ENCODE results near the gene C20orf144.

C20orf144 gene

DNA sequence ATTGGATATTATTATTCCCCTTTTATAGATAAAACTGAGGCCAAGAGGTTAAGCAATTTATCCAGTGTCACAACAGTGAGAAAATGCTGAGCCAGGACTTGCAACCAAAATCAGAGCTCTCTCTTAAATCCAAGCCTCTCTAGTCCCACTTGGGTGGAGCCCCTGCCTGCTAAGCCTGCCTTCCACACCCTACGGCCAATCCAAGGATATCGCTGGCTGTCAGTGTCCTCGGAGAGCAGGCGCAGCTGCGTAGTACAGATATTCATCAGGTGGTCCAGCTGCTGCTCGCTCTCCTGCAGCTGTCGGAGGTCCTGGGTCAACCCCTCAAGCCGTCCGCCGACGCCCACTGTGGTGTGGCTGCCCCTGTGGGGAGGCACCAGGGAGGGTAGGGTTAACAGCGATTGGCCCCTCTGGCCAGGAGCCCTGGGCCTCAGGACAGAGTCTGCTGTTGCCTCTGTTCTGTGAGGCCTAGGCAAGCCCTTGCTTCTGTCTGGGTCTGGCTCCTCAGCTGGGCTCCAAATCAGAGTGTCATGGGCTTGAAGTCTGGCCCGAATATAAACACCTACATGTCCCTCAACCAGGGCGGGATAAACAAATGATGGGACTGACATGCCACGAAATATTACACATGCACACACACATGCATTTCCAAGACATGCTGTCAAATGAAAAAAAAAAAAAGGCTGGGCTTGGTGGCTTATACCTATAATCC lies 16.0 kb downstream of the C20orf144 start:
- Mint-ChIP-seq H3K9me3 (no peaks in the 10 kb centered on the region), H3K27me3 (no peaks in the 10 kb centered on the region), H3K4me3 (no peak overlapping the region), H3K36me3 (no peaks in the 10 kb centered on the region), H3K27ac (no peak overlapping the region), H3K4me1 (peaks cover 50% of the 10 kb centered on the region)

DNA sequence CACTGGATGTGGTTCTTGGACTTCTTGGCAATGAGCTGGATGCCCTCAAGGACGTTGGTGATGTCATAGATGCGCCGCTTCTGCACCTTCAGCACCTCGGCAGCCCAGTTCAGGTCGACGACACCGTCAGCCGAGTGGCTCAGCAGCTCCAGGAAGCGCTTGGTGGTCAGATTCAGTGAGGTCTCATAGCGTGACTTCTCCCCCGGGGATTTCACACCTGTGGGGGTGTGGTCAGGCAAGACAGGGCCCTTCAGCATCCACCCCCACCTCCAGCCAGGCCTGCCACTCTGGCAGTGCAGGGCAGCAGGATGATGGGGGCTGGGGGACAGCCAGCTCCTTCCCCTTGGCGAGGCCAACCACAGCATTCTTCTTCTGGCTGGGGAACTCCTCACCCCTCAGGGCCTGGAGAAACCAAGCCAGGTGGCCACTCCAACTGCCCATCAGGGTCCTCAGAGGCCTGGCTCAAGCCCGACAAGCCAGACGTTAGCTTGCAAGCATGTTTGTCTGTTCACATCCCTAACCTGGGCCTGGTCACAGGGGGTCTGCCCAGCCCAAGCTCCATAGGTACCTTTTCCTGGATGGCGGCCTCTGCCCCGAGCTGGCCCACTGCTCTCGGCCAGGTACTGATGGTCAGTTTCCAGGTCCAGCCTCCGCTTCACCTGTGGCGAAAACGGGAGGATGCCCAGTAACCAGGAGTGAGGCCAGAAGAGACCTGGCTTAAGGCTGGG lies 17.8 kb downstream of the C20orf144 start:
- Mint-ChIP-seq H3K4me1 (peaks cover 46% of the 10 kb centered on the region), H3K36me3 (no peaks in the 10 kb centered on the region), H3K27ac (no peak overlapping the region), H3K27me3 (no peaks in the 10 kb centered on the region), H3K4me3 (no peak overlapping the region), H3K9me3 (no peaks in the 10 kb centered on the region)

DNA sequence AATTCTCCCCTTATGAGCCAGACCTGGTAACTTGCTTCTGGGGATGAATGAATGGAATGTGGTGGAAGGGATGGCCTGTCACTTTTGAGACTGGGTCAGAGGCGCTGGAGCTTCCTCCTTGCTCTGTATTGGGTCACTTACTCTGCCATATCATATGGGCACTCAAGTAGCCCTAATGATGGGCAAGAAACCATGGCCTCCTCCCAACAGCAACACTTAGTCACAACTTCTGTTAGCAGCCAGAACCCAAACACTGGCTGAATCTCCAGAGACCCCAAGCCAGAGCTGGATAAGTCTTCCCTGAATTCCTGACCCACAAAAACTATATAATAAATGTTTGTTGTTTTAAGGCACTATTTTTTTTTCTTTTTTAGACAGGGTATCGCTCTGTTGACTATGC lies 18.6 kb downstream of the C20orf144 start:
- peaks cover 46% of the 10 kb centered on the region for H3K4me1 Mint-ChIP-seq
- H3K9me3 Mint-ChIP-seq = no peaks in the 10 kb centered on the region
- H3K27me3 Mint-ChIP-seq = no peaks in the 10 kb centered on the region
- H3K36me3 Mint-ChIP-seq = no peaks in the 10 kb centered on the region
- H3K4me3 Mint-ChIP-seq = no peak overlapping the region
- peak overlapping the region; percentile 68 for H3K27ac Mint-ChIP-seq

DNA sequence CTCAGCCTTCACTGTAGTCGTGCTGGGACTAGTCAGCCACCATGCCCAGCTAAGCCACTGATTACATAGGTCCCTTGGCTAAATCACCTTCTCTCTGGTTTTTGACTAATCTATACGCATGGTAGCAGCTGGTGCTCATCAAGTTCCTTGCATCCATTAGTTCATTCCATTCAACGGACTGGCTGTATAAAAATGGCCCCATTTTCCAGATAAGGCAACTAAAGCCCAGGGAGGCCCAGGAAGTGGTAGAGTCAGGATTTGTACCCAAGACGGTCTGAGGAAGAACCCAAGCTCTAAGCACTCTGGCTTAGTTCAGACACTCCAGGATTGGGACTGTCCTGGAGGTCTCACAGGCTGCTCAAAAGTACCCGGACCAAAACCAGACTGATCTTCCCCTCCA lies 19.2 kb downstream of the C20orf144 start:
- no peaks in the 10 kb centered on the region for H3K36me3 Mint-ChIP-seq
- no peak overlapping the region for H3K4me3 Mint-ChIP-seq
- peaks cover 46% of the 10 kb centered on the region for H3K4me1 Mint-ChIP-seq
- H3K27me3 Mint-ChIP-seq = no peaks in the 10 kb centered on the region
- peak overlapping the region; percentile 37 for H3K27ac Mint-ChIP-seq
- no peaks in the 10 kb centered on the region for H3K9me3 Mint-ChIP-seq

DNA sequence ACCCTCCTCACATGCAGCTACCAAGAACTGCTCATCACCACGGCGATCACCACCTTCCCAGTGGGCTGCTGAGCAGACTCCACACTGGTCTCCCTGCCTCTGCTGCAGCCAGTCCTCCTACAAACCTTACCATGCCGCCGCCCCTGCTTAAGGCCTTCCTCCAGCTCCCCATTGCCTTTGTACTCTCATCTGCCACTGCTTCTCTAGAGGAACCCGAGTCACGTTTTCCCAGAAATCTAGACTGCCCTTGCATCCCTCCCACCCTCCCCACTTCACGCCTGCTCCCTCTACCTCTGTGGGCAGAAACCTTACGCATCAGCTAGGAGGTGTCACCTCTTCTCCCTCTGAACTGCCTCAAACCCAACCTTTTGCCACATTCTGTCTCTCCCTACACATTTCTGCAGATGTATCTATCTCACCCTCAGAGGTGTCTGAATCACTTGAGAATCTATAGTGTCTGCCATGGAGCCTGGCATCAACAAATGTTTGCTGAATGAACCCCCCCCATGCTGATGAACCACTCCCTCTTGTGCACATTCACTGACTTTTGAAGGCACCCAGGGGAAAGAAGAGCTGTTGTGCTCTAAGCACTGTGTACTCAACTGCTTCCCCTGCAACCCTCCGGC lies 19.7 kb downstream of the C20orf144 start:
- no peaks in the 10 kb centered on the region for H3K36me3 Mint-ChIP-seq
- H3K27ac Mint-ChIP-seq = peak overlapping the region; percentile 37
- no peaks in the 10 kb centered on the region for H3K27me3 Mint-ChIP-seq
- H3K9me3 Mint-ChIP-seq = no peaks in the 10 kb centered on the region
- H3K4me1 Mint-ChIP-seq = peaks cover 47% of the 10 kb centered on the region
- no peak overlapping the region for H3K4me3 Mint-ChIP-seq

DNA sequence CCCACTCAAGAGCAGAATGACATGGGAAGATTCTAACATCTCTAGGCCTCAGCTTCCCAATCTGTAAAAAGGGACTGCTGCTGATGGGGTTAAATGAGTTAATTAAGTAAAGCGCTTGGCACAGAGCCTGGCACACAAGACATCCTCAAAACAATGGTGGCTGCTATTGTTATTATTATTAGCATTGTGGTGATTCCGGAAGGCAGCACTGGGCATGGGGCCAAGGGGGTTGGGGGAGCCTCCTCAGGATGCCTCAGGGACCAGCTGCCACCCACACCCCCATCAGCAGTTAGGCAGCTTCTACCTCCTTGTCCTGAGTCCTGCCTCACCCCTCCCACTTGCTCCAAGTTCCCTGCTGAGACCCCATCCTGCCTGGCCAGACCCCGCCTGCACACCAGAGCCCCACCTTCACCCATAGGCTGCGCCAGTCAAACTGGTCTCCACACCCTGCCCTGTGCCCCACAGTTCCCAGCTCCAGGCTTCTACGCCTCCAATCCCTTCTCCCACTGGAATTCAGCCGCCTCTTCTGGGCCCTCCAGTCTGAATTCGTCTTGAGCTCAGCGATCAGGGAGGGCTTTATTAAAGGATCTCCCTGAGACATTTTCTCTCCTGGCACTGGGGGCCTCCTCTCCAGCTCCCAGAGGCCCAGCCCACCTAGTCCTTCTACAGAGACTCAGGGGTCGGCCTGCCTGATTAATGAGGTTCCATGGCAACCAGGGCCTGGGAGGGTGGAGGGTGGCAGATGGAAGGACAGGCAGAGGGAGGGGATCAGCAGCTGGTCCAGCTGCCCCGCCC lies 22.6 kb downstream of the C20orf144 start:
- Mint-ChIP-seq H3K9me3 (no peaks in the 10 kb centered on the region), H3K4me3 (peak overlapping the region; percentile 84), H3K27me3 (no peaks in the 10 kb centered on the region)

DNA sequence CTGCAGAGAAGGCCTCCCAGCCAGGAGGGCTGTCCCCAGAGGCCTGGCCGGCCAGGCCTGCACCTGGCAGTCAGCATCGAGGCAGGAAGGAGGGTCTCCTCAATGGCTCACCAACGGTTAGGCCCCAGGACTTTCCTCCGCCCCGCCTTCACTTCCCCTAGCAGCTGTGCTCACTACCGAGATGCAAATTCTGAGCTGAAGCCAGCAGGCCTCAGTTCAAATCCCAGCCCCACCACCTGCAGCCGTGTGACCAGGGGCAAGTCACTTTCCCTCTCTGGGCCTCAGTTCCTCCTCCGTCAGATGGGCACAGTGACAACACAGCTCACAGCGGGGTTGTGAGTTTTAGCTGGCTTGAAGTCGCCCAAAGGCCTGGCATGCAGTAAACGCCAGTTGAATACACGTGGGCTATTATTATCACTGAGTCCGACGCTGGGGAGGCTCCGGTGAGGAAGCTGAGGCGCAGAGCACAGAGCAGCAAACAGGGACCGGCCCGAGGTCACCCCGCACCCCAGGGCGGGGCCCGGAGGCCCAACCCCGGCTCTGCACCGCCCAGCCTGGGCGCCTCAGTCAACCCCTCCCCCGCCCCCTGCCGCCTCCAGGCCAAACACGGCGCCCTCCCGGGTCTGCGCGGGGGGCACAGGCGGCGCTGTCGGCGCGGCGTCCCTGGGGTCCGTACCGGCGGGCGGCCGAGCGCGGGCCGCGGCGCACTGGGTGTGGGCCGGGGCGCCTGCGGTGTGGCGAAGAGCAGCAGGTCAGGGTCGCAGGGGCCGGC lies 23.4 kb downstream of the C20orf144 start:
- H3K27me3 Mint-ChIP-seq = no peaks in the 10 kb centered on the region
- H3K36me3 Mint-ChIP-seq = no peaks in the 10 kb centered on the region
- peak overlapping the region; percentile 84 for H3K4me3 Mint-ChIP-seq
- H3K9me3 Mint-ChIP-seq = no peaks in the 10 kb centered on the region
- peak overlapping the region; percentile 35 for H3K27ac Mint-ChIP-seq
- peaks cover 50% of the 10 kb centered on the region for H3K4me1 Mint-ChIP-seq

More for the DNA sequence above, 22.6 kb downstream of the C20orf144 start:
- Mint-ChIP-seq H3K27ac (peak overlapping the region; percentile 35), H3K36me3 (no peaks in the 10 kb centered on the region), H3K4me1 (peaks cover 45% of the 10 kb centered on the region)

DNA sequence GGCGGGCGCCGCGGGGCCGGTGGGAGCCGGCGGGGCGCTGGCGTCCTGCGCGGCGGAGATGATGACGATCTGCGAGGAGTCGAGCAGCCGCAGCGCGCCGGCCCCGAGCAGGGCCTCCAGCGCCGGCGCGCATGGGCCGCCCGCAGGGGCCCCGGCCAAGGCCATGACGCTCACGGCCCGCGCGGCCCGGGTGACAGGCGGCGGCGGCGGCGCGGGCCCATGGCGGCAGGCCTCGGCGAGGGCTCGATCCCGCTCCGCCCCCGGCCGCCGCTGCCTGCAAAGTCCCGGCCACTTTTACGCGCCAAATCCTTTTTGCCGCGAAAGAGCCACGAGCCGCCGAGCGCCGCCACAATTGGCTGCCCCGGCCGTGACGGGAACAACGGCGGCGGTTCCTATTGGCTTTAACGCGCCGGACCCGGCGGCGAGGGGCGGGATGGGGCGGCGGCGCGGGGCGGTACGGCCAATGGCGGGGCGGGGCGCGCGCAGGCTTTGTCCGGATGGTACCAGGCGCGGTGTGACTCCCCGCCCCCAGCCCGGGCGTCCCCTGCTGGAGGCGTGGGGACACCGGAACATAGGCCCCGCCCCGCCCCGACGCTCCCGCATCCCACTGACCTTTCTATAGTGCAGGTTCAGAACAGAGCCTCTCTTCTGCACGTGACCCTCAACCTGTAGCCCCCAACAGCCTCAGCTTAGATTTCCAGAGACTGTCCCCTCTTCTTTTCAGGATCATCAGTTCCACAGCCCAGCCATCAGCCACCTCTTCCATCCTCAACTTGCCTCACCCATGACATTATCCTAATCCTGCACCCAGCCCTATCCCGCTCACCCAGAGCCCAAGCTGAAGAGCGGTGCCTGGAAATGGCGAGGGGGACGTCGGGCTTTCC lies 24.2 kb downstream of the C20orf144 start, which contains the start of gene E2F1:
Gene E2F1, minus strand, starts transcription at position 286 of the 884 bp plus-strand sequence. Its CDS starts 121 bp downstream, at position 165.
- no peaks in the 10 kb centered on the region for H3K36me3 Mint-ChIP-seq
- H3K9me3 Mint-ChIP-seq = no peaks in the 10 kb centered on the region
- no peaks in the 10 kb centered on the region for H3K27me3 Mint-ChIP-seq
- H3K4me1 Mint-ChIP-seq = peaks cover 49% of the 10 kb centered on the region
- peak within 1 kb of the TSS; percentile 84 for H3K4me3 Mint-ChIP-seq
- peak within 1 kb of the TSS; percentile 81 for H3K27ac Mint-ChIP-seq

DNA sequence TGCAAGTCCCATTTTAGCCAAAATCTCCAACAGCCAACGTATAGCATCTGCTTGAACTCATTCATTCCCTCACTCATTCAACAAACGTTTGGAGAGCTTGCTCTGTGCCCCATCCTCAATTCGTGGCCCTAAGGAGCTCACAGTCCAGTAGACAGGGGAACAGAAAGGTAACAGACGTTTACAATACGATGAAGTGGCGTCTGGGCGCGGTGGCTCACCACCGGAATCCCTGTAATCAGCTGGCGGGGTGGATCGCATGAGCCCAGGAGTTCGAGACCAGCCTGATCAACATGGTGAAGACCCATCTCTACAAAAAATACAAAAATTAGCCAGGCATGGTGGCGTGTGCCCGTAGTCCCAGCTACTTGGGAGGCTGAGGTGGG lies 24.8 kb downstream of the C20orf144 start:
- no peaks in the 10 kb centered on the region for H3K9me3 Mint-ChIP-seq
- peak overlapping the region; percentile 81 for H3K27ac Mint-ChIP-seq
- H3K4me1 Mint-ChIP-seq = peaks cover 46% of the 10 kb centered on the region
- no peaks in the 10 kb centered on the region for H3K27me3 Mint-ChIP-seq
- H3K4me3 Mint-ChIP-seq = peak overlapping the region; percentile 82
- H3K36me3 Mint-ChIP-seq = no peaks in the 10 kb centered on the region

DNA sequence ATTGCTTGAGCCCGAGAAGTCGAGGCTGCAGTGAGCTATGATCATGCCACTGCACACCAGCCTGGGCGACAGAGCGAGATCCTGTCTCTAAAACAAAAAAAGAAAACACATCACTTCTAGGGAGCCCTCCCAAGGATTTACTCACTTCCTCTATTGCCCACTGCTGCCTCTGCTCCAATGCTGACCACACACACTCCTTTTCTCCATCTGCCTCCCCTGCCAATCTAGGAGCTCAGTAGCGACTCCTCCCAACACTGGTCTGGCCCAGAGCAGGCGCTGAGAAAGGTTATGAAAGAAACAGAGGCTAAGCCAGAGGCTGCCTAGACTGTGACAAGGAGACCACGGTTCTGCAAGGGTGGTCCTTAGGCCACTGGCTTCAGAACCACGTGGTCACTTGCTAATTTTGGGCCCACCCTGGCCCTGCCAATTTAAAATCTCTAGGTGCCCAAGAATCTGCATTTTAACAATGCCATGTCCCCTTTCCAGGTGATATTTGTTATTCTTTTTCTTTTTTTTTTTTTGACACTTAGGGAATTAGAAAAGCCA lies 25.3 kb downstream of the C20orf144 start:
- H3K4me3 Mint-ChIP-seq = no peak overlapping the region
- H3K4me1 Mint-ChIP-seq = peaks cover 45% of the 10 kb centered on the region
- no peaks in the 10 kb centered on the region for H3K9me3 Mint-ChIP-seq
- H3K27ac Mint-ChIP-seq = peak overlapping the region; percentile 70
- no peaks in the 10 kb centered on the region for H3K27me3 Mint-ChIP-seq
- no peaks in the 10 kb centered on the region for H3K36me3 Mint-ChIP-seq

DNA sequence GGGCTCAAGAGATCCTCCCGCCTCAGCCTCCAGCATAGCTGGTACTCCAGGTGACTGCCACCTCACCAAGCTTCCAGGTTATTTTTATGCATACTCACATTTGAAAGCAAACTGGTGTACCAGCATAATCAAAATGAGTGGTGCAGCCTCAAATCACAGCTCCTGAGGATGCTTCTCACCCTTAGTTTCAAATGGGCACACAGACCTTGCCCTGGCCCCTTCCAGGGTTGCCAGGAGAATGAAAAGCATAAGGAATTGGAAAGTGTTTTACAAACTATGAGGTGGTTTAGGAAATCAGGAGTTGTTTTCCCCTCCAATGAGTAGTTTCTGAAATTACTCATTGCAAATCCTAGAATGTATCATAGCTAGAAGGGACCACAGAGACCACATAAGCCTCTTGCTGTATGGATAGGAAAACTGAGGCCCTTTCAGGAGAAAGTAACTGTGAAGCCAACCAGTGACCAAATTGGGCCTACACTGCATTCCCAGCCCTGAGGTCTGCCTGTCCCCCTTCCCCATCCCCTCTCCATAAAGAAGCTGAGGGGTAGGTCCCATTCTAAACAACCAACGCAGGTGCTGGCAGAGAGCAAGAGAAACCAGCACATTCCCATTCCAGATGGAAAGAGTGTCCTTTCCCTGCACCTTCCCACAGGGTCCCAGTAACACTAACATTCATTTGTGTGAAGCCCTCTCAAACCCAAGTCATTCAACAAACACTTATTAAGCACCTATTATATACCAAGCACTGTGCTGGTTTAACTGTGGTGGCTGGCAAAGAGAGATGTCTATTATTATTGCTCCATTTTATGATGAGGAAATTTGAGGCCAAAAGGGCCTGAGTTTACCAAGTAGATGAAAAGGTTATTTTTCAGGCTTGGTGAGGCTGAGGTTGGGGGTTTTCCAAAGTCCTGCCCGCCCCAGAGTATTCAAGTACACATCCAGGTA lies 26.1 kb downstream of the C20orf144 start:
- Mint-ChIP-seq H3K27ac (peak overlapping the region; percentile 78), H3K4me3 (no peak overlapping the region), H3K9me3 (no peaks in the 10 kb centered on the region), H3K4me1 (peaks cover 45% of the 10 kb centered on the region), H3K27me3 (no peaks in the 10 kb centered on the region), H3K36me3 (no peaks in the 10 kb centered on the region)

DNA sequence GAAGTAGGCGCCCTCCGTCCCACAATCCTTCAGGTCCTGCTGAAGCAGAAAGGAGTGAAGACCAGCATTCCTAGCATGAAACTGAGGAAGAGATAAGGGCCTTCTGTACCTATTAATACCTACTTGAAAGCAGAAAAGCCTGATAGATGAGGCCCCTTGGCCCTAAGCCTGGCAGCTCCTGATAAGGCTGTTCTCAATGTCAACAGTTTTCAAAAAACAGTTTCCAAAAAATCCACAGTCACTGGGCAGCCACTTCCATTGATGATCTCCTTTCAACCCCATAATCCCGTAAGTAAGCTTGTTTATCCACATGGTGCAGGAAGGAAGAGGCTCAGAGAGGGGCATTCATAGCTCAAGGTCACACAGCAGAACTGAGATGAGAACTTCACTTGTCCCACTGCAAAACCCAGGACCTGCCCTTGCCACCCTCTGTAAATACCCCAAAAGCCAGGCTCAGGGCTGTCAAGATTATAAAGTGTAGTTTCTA lies 26.9 kb downstream of the C20orf144 start:
- H3K36me3 Mint-ChIP-seq = no peaks in the 10 kb centered on the region
- no peaks in the 10 kb centered on the region for H3K9me3 Mint-ChIP-seq
- H3K27ac Mint-ChIP-seq = peak overlapping the region; percentile 78
- no peaks in the 10 kb centered on the region for H3K27me3 Mint-ChIP-seq
- peaks cover 45% of the 10 kb centered on the region for H3K4me1 Mint-ChIP-seq
- H3K4me3 Mint-ChIP-seq = peak overlapping the region; percentile 17

DNA sequence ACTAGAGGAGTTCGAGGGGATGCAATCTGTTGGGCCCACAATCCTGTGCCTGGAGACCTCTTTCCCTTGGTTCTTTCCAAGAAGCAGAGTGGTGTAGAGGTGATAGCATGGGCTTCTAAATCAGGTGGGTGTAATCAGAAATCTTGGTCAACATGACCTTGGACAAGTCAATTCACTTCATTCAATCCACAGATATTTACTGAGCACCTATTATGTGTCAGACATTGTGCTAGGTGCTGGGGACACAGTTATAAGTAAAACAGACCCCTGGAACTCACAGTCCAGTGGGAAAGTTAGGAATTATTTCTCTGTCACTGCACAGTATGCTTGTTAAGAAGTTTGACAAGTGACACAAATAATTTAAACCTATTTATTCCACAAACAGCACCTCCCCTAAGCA lies 27.4 kb downstream of the C20orf144 start:
- no peaks in the 10 kb centered on the region for H3K27me3 Mint-ChIP-seq
- H3K27ac Mint-ChIP-seq = no peak overlapping the region
- H3K36me3 Mint-ChIP-seq = no peaks in the 10 kb centered on the region
- H3K9me3 Mint-ChIP-seq = no peaks in the 10 kb centered on the region
- H3K4me3 Mint-ChIP-seq = peak overlapping the region; percentile 73
- H3K4me1 Mint-ChIP-seq = peaks cover 45% of the 10 kb centered on the region
